Posterior vena cava (tissue), 2 donors: ENCODE data around the gene ILRUN. TPM values are rescaled to one million over a fixed set of nuclear protein-coding genes. Genes with fewer than 3 reads are reported as not detected.
"Not testable (repeated sequence)": the region's sequence is repeated elsewhere in the genome, so short reads cannot be mapped to it uniquely, and the experiment has no call there.

Source experiments
- DNase-seq: peaks from one replicate; pipeline ENCODE4 v3.0.0-alpha.2; 2020; ENCODE audit warnings: low spot score
- intact Hi-C, 2 donors: fragments of 100-400 bp; cut with DNase I; formaldehyde crosslinking; loops; one replicate each; pipeline versions ENCODE4 v1.14.1 to v1.14.2; 2022 to 2023
- total RNA-seq, 2 donors: library from RNA; stranded (reverse); fragmentation: NEBNext Ultra II Directional; extraction: Animal tissue kit (Norgen Biotek cat#: 25700); gene quantifications; one replicate each; pipeline ENCODE4 v1.2.1, GENCODE V29; 2021
- donor health status: DM: yes; HTN: yes; CAD: no.
- donor health status: DM: yes; HTN: yes; CAD: no.

ILRUN gene
- total RNA-seq, 2 donors from 2014 or later, result 74.0 to 83.4 TPM

- DNase-seq, intact Hi-C loops: not testable (repeated sequence)
Measured at GRCh38 chr6:34650232-34650631, 46.3 kb downstream of the ILRUN start.

- DNase-seq, result no peak
- intact Hi-C loops, result no loop called here
Measured at GRCh38 chr6:34648806-34649205, 47.8 kb downstream of the ILRUN start.

Other genes with a start within 250 kb of the ILRUN start
- gene PACSIN1, start 230.7 kb downstream of the ILRUN start, total RNA-seq, result under 1 TPM in 1 of 2 donors, not detected in 1; 0.09 TPM
- gene SPDEF, start 140.4 kb downstream of the ILRUN start, total RNA-seq, result not detected
- 10 to 100 TPM; 44.5 to 45.1 TPM for gene SNRPC, start 60.7 kb upstream of the ILRUN start, total RNA-seq
- 10 to 100 TPM in 1 of 2 donors, 1 to 10 TPM in 1; 8.0 to 11.2 TPM for gene BLTP3A, start 95.3 kb upstream of the ILRUN start, total RNA-seq
- gene TAF11, start 191.3 kb upstream of the ILRUN start, total RNA-seq, result 10 to 100 TPM; 19.1 to 21.0 TPM
- 10 to 100 TPM; 38.8 to 42.2 TPM for gene ANKS1A, start 192.5 kb upstream of the ILRUN start, total RNA-seq